Measurements from ENCODE around the gene PNMT. TPM values are rescaled to one million over a fixed set of nuclear protein-coding genes. Genes with fewer than 3 reads are reported as not detected.

Gene PNMT
- total RNA-seq, 1 experiment from 2014 or later: 1.4 TPM

DNA sequence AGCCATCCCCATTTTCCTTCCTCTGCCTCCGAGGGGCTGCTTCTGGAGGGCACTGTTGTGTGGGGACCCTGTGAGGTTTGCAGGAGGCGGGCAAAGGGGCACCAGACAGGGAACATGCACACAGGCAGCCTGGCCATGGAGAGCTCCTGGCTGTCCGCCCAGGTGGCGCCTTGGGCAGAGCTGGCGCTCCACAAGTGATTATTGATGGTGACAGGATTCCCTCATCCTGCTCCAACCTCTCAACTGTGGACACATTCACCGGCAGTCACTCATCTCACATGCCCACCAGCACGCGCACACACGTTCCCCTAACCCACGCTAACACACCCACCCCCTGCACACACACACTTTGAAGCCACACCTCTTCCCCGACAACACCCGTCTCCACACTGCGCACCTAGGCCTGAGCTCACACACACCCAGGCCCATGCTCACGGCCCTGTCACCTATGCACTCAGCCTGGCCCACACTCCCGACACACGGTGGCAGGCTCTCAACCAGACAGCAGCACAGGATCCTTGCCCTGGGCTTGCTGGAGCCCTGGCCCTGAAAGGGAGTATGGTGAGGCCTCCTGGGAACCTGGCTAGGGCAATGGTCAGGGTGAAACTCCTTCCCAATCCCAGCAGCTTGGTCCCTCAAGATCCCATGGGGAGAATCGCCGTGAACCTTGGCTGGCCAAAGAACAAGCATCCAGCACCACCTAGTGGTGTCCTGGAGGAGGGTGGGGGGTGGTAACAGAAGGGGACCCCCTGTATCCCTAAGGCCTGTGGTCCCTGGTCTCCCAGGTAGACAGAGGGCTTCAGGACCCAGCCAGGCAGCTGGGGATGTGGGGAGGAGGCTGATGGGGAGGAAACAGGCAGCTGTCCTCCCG lies 3.6 kb downstream of the PNMT start:
- Histone ChIP-seq H3K27ac (ENCODE audit: low read length) (no peak overlapping the region), H3F3A (ENCODE audit: low read length, unreplicated experiment) (no peaks in the 10 kb centered on the region), H3K4me3 (ENCODE audit: low read length) (no peak overlapping the region), H3K27me3 (ENCODE audit: low read length) (no peaks in the 10 kb centered on the region), H3K79me2 (ENCODE audit: low read length) (no peaks in the 10 kb centered on the region), H3K9ac (ENCODE audit: low read length) (no peak overlapping the region), H3K36me3 (ENCODE audit: low read depth, low read length) (no peaks in the 10 kb centered on the region), H4K20me1 (ENCODE audit: low read length) (no peaks in the 10 kb centered on the region), H3K4me2 (ENCODE audit: low read length) (no peak overlapping the region), H3K4me1 (ENCODE audit: insufficient read depth, low read length) (peaks cover 15% of the 10 kb centered on the region; the same call in 1 of the 2 replicates), H2AFZ (ENCODE audit: low read length) (no peak overlapping the region), H3K9me3 (ENCODE audit: low read length) (no peaks in the 10 kb centered on the region), H3K9me2 (replicated peaks; ENCODE audit: low read length) (no peaks in the 10 kb centered on the region)
- DNase-seq (peak; percentile 25), ATAC-seq (peak; percentile 51)
- ChIA-PET CTCF (interaction anchor here (0.6 to 1.2 kb wide), 3 partner anchors 18 to 50 kb away, joined by 3 to 4 read pairs (median 3); no protein-coding TSS in a partner anchor), POLR2A (ENCODE audit: unreplicated experiment) (no interaction called here)
- no TSS peak for BruUV-seq (replicated peaks)
- intact Hi-C loops (cut with micrococcal nuclease): no loop called here
- TF ChIP-seq, protein P1, sequence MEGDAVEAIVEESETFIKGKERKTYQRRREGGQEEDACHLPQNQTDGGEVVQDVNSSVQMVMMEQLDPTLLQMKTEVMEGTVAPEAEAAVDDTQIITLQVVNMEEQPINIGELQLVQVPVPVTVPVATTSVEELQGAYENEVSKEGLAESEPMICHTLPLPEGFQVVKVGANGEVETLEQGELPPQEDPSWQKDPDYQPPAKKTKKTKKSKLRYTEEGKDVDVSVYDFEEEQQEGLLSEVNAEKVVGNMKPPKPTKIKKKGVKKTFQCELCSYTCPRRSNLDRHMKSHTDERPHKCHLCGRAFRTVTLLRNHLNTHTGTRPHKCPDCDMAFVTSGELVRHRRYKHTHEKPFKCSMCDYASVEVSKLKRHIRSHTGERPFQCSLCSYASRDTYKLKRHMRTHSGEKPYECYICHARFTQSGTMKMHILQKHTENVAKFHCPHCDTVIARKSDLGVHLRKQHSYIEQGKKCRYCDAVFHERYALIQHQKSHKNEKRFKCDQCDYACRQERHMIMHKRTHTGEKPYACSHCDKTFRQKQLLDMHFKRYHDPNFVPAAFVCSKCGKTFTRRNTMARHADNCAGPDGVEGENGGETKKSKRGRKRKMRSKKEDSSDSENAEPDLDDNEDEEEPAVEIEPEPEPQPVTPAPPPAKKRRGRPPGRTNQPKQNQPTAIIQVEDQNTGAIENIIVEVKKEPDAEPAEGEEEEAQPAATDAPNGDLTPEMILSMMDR (conservative IDR thresholded peaks at IDR 0.05; ENCODE audit: low read depth, low read length): peak; percentile 63
- TF ChIP-seq EZH2 (IDR thresholded peaks at IDR 0.05; ENCODE audit: low read length, unreplicated experiment) (no peak), EZH2phosphoT487 (IDR thresholded peaks at IDR 0.05; ENCODE audit: borderline replicate concordance, low read length) (no peak)

DNA sequence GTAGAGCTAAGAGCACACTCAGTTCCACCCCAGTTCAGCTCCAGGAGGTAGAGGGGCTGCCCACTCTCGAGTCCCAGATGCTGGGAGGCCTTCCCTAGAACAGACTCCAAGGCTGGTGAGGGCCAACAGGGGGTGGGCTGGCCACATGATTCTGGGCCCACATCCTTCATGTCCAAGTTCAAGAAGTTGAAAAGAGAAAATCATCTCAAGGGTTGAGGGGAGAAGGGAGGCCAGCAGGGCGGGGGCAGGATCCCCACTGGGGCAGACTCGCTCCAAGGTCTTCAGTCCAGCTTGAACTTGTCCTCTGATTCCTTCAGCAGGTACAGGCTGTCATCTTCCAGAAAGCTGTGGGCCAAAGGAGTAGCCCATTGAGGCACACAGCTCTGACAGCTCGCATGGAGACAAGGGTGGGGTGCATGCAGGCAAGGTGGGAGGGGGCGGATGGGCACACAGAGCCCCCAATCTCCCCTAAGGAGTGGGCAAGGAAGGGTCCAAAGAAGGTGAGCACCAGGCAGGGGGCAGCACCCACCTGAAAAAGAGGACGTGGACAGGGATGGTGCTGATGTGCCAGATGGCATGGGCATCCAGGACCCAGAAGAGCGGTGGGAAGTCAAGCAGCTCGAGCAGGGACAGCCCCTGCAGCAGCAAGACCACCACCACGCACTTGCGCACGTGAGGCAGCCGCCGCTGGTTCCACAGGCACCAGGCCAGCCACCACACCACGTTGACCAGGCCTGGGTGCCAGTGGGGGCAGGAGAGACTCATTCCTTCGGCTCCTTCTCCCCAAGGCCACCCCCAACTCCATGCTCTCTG lies 4.5 kb downstream of the PNMT start:
- no peak overlapping the region for H3K4me3 ChIP-seq (ENCODE audit: low read length)
- peaks cover 15% of the 10 kb centered on the region; the same call in 1 of the 2 replicates for H3K4me1 ChIP-seq (ENCODE audit: insufficient read depth, low read length)
- ATAC-seq (no peak), DNase-seq (no peak)
- no peak overlapping the region for H2AFZ ChIP-seq (ENCODE audit: low read length)
- ChIA-PET CTCF (interaction anchor here (1.2 kb wide), 1 partner anchor 51 kb away, joined by 4 read pairs; no protein-coding TSS in a partner anchor), POLR2A (ENCODE audit: unreplicated experiment) (no interaction called here)
- TF ChIP-seq EZH2 (IDR thresholded peaks at IDR 0.05; ENCODE audit: low read length, unreplicated experiment): no peak
- TF ChIP-seq, protein P1 (conservative IDR thresholded peaks at IDR 0.05; ENCODE audit: low read depth, low read length): no peak
- TF ChIP-seq EZH2phosphoT487 (IDR thresholded peaks at IDR 0.05; ENCODE audit: borderline replicate concordance, low read length): no peak
- intact Hi-C loops (cut with micrococcal nuclease): no loop called here
- no peaks in the 10 kb centered on the region for H3K9me3 ChIP-seq (ENCODE audit: low read length)
- no TSS peak for BruUV-seq (replicated peaks)
- no peak overlapping the region for H3K27ac ChIP-seq (ENCODE audit: low read length)
- no peaks in the 10 kb centered on the region for H3F3A ChIP-seq (ENCODE audit: low read length, unreplicated experiment)
- no peaks in the 10 kb centered on the region for H3K36me3 ChIP-seq (ENCODE audit: low read depth, low read length)
- H3K27me3 ChIP-seq (ENCODE audit: low read length): no peaks in the 10 kb centered on the region
- H3K79me2 ChIP-seq (ENCODE audit: low read length): no peaks in the 10 kb centered on the region
- no peaks in the 10 kb centered on the region for H4K20me1 ChIP-seq (ENCODE audit: low read length)
- H3K4me2 ChIP-seq (ENCODE audit: low read length): no peak overlapping the region
- no peaks in the 10 kb centered on the region for H3K9me2 ChIP-seq (replicated peaks; ENCODE audit: low read length)
- no peak overlapping the region for H3K9ac ChIP-seq (ENCODE audit: low read length)
